Fibroblast of lung (primary cell): Measurements from ENCODE around the gene UBXN10. TPM values are rescaled to one million over a fixed set of nuclear protein-coding genes. Genes with fewer than 3 reads are reported as not detected.

ENCODE experiments used
- DNase-seq, 2 donors: peaks; one replicate each; pipeline versions ENCODE4 v3.0.0 to v3.0.0-alpha.2; 2010; ENCODE audit warnings: low read depth in 2 of 2
- H2AFZ ChIP-seq: 2 replicates; pipeline ENCODE4 v1.5.1; 2012; ENCODE audit warnings: low read length, control low read depth, inconsistent platforms
- H3K27ac ChIP-seq: 2 replicates; pipeline ENCODE4 v1.5.1; 2011; ENCODE audit warnings: low read length, control low read depth; ENCODE audit not compliant: insufficient read depth
- H3K27me3 ChIP-seq: 2 replicates; pipeline ENCODE4 v1.5.1; 2011; ENCODE audit warnings: mild to moderate bottlenecking, low read length; ENCODE audit not compliant: control insufficient read depth, insufficient read depth
- H3K36me3 ChIP-seq: 2 replicates; pipeline ENCODE4 v1.5.1; 2011; ENCODE audit warnings: low read length; ENCODE audit not compliant: control insufficient read depth, insufficient read depth
- H3K4me1 ChIP-seq: 2 replicates; pipeline ENCODE4 v1.5.1; 2011; ENCODE audit warnings: low read length; ENCODE audit not compliant: control insufficient read depth, insufficient read depth; ENCODE audit errors: extremely low read depth
- H3K4me2 ChIP-seq: 2 replicates; pipeline ENCODE4 v1.5.1; 2011; ENCODE audit warnings: low read length, control low read depth; ENCODE audit not compliant: insufficient read depth; ENCODE audit errors: extremely low read depth
- H3K4me3 ChIP-seq, 4 experiments: fragments of 200-600 bp in 1 of 4; sonication (generic) in 1 of 4; replicated peaks in 1 of 4; 2 replicates each; pipeline ENCODE4 v1.5.1; 2011 to 2016; ENCODE audit warnings: low read length in 4 of 4, low read depth in 3 of 4, mild to moderate bottlenecking in 3 of 4, control low read depth in 2 of 4, inconsistent platforms in 1 of 4, mixed read lengths in 1 of 4; ENCODE audit not compliant: insufficient read depth in 1 of 4; ENCODE audit errors: control extremely low read depth in 1 of 4
- H3K79me2 ChIP-seq: 2 replicates; pipeline ENCODE4 v1.5.1; 2012; ENCODE audit warnings: mild to moderate bottlenecking, low read length, inconsistent platforms; ENCODE audit not compliant: control insufficient read depth, insufficient read depth
- H3K9ac ChIP-seq: 2 replicates; pipeline ENCODE4 v1.5.1; 2011; ENCODE audit warnings: mild to moderate bottlenecking, low read length, control low read depth; ENCODE audit not compliant: insufficient read depth
- H3K9me3 ChIP-seq: 2 replicates; pipeline ENCODE4 v1.5.1; 2012; ENCODE audit warnings: low read depth, low read length; ENCODE audit not compliant: control insufficient read depth, insufficient read depth
- H4K20me1 ChIP-seq: 2 replicates; pipeline ENCODE4 v1.5.1; 2011; ENCODE audit warnings: low read length; ENCODE audit not compliant: control insufficient read depth, insufficient read depth; ENCODE audit errors: extremely low read depth
- EZH2 ChIP-seq: IDR thresholded peaks from 2 replicates; pipeline ENCODE4 v1.5.1; 2012; ENCODE audit warnings: low read length, control low read depth, mild to moderate bottlenecking; ENCODE audit errors: missing control alignments
- polyA plus RNA-seq, 2 donors: library from polyadenylated mRNA; depleted of rRNA in 1 of 2; stranded (reverse) in 1 of 2; unstranded in 1 of 2; fragments of >200 nt; gene quantifications; 2 replicates each; pipeline ENCODE4 v1.2.1, GENCODE V29; 2011 to 2012; ENCODE audit warnings: missing spikeins in 1 of 2
- total RNA-seq: library from RNA; depleted of rRNA; stranded (reverse); fragments of >200 nt; gene quantifications from 2 replicates; pipeline ENCODE4 v1.2.1, GENCODE V29; 2014
- TF ChIP-seq, protein P1 (sequence below), 2 donors: IDR thresholded peaks in 1 of 2; conservative IDR thresholded peaks in 1 of 2; 1 replicate in 1 of 2; 2 replicates in 1 of 2; pipeline ENCODE4 v1.5.1; 2011 to 2012; ENCODE audit warnings: low read length in 2 of 2, control low read depth in 1 of 2, inconsistent platforms in 1 of 2, low read depth in 1 of 2, mild to moderate bottlenecking in 1 of 2

The UBXN10 gene
- total and polyA plus RNA-seq, 2 donors (not counting 1 experiment from before 2014, with no cell fraction given) = 0.33 TPM; not detected in 1

DNA sequence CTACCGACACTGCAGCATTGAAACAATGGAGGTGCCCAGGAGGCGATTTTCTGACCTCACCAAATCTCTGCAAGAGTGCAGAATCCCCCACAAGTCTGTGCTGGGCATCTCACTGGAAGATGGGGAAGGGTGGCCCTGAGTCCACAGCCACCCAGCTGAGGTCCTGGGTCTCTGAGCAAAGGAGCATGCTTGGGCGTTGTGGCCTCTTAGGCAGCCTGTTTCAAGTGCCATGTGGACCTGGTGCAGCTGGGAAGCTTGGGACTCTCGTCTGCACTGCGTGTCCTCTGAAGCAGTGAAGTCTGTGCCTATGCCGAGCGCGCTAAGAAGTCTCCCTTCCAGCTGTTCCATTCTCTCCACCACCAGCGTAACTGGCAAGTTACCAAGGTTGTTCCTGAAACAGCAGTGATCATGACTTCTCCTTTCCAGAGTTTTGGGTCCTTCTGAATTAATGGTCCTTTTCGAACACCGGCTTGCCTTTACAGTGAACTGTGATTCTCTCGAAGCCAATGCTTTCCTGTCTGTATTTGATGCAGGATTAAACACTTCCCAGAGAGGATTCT lies 5.5 kb downstream of the UBXN10 start:
- H3K27me3 ChIP-seq = peaks cover 30% of the 10 kb centered on the region
- DNase-seq = no peak
- H3K79me2 ChIP-seq = no peaks in the 10 kb centered on the region

DNA sequence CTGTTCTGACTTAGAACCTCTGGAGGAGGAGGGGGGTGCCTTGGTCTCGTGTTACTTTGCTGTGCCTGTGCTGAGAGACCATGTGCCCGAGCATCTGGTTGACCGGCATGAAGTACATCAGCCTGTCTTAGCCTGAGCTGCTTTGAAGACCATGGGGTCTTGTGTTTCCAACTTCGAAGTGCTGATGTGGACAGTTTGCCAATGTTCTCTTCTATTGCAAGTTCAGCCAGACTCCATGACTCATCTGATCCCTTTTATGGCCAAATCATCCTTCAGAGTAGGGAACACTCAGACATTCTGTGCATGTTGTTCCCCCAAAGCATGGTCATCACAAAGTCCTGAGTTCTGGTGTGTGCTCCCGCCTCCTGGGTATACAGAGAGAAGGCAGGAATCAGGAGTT lies 6.5 kb downstream of the UBXN10 start:
- Histone ChIP-seq H3K9me3 (no peaks in the 10 kb centered on the region), H3K4me2 (no peak overlapping the region), H3K9ac (no peak overlapping the region), H3K4me3 (no peak overlapping the region), H3K27ac (no peak overlapping the region), H2AFZ (no peak overlapping the region), H4K20me1 (no peaks in the 10 kb centered on the region), H3K36me3 (no peaks in the 10 kb centered on the region), H3K4me1 (no peaks in the 10 kb centered on the region), H3K27me3 (peaks cover 22% of the 10 kb centered on the region), H3K79me2 (no peaks in the 10 kb centered on the region)
- peak; percentile 54 to 62 for DNase-seq
- TF ChIP-seq, protein P1, sequence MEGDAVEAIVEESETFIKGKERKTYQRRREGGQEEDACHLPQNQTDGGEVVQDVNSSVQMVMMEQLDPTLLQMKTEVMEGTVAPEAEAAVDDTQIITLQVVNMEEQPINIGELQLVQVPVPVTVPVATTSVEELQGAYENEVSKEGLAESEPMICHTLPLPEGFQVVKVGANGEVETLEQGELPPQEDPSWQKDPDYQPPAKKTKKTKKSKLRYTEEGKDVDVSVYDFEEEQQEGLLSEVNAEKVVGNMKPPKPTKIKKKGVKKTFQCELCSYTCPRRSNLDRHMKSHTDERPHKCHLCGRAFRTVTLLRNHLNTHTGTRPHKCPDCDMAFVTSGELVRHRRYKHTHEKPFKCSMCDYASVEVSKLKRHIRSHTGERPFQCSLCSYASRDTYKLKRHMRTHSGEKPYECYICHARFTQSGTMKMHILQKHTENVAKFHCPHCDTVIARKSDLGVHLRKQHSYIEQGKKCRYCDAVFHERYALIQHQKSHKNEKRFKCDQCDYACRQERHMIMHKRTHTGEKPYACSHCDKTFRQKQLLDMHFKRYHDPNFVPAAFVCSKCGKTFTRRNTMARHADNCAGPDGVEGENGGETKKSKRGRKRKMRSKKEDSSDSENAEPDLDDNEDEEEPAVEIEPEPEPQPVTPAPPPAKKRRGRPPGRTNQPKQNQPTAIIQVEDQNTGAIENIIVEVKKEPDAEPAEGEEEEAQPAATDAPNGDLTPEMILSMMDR (conservative IDR thresholded peaks at IDR 0.05 in 1 of 2, IDR thresholded peaks at IDR 0.05 in 1 of 2; ENCODE audit: low read depth in 1 of 2, low read length in 2 of 2) = no peak
- TF ChIP-seq EZH2 = no peak

More for the DNA sequence above, 5.5 kb downstream of the UBXN10 start:
- Histone ChIP-seq H3K4me1 (no peaks in the 10 kb centered on the region), H4K20me1 (no peaks in the 10 kb centered on the region), H3K36me3 (no peaks in the 10 kb centered on the region), H3K9me3 (no peaks in the 10 kb centered on the region), H3K4me3 (no peak overlapping the region), H2AFZ (no peak overlapping the region), H3K27ac (no peak overlapping the region), H3K4me2 (no peak overlapping the region), H3K9ac (no peak overlapping the region)
- TF ChIP-seq EZH2 = no peak
- TF ChIP-seq, protein P1 (conservative IDR thresholded peaks at IDR 0.05 in 1 of 2, IDR thresholded peaks at IDR 0.05 in 1 of 2; ENCODE audit: low read depth in 1 of 2, low read length in 2 of 2) = no peak

DNA sequence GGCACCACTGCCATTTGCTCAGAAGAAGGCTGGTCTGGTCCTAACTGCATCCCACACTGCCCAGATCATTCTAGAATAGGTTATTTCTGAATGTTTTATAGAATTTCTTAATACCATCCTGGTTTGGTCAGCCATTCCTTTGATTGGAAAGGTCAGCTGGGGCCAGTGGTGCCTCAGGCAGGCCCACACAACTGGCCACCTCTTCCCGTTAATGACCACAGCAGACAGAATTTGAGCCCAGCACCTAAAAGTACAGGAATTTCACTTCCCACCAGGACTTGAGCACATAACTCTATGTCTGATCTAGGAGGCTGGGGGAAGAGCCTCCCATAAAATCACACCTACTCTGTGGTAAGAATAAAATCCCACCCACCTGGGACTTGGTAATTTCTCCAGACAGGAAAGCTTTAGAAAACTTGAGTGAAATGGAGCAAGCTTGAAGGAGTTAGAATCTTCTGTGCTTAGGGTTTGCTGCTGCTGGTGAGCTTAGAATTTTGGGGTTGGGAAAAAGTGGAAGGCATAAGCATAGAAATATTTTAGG lies 7.0 kb downstream of the UBXN10 start:
- Histone ChIP-seq H2AFZ (no peak overlapping the region), H3K9me3 (no peaks in the 10 kb centered on the region), H3K27ac (no peak overlapping the region), H3K4me1 (no peaks in the 10 kb centered on the region), H3K4me3 (no peak overlapping the region), H4K20me1 (no peaks in the 10 kb centered on the region), H3K27me3 (peaks cover 20% of the 10 kb centered on the region), H3K4me2 (no peak overlapping the region), H3K9ac (no peak overlapping the region), H3K36me3 (no peaks in the 10 kb centered on the region), H3K79me2 (no peaks in the 10 kb centered on the region)
- TF ChIP-seq, protein P1 (conservative IDR thresholded peaks at IDR 0.05 in 1 of 2, IDR thresholded peaks at IDR 0.05 in 1 of 2; ENCODE audit: low read depth in 1 of 2, low read length in 2 of 2) = no peak
- no peak for TF ChIP-seq EZH2
- DNase-seq = no peak
